K562 (cell line): ENCODE results near the gene SERTAD1. TPM values are rescaled to one million over a fixed set of nuclear protein-coding genes. Genes with fewer than 3 reads are reported as not detected.

Experiments
- ARID1B ChIP-seq: fragments of 450-650 bp; IDR thresholded peaks from 2 replicates; pipeline ENCODE4 v1.6.1; 2016; ENCODE audit warnings: antibody characterized with exemption, mild to moderate bottlenecking, inconsistent platforms
- ARID4B ChIP-seq: sonication (generic); formaldehyde crosslinking; IDR thresholded peaks from 2 replicates; pipeline ENCODE4 v1.8.0; 2022; ENCODE audit warnings: mild to moderate bottlenecking, missing genetic modification reagents
- BACH1 ChIP-seq: fragments of 200-800 bp; sonication (Bioruptor generic); IDR thresholded peaks from 2 replicates; pipeline ENCODE4 v1.6.1; 2016; ENCODE audit warnings: missing genetic modification characterization, missing compliant biosample characterization
- CGGBP1 ChIP-seq: fragments of 250-450 bp; sonication (Bioruptor Pico); IDR thresholded peaks from 2 replicates; pipeline ENCODE4 v1.9.0; 2021; ENCODE audit warnings: mild to moderate bottlenecking
- CHAMP1 ChIP-seq: fragments of 450-650 bp; IDR thresholded peaks from 2 replicates; pipeline ENCODE4 v1.6.1; 2016; ENCODE audit warnings: mild to moderate bottlenecking
- HDAC3 ChIP-seq: fragments of 450-650 bp; IDR thresholded peaks from 2 replicates; pipeline ENCODE4 v1.6.1; 2018; ENCODE audit warnings: borderline replicate concordance, mild to moderate bottlenecking, moderate library complexity; ENCODE audit not compliant: partially characterized antibody
- MTA3 ChIP-seq: fragments of 450-650 bp; formaldehyde crosslinking; IDR thresholded peaks from 2 replicates; pipeline ENCODE4 v1.6.1; 2017; ENCODE audit warnings: mild to moderate bottlenecking, borderline replicate concordance
- PHB ChIP-seq: fragments of 250-450 bp; sonication (Bioruptor Pico); IDR thresholded peaks from 2 replicates; pipeline ENCODE4 v1.5.0; 2021
- PKNOX1 ChIP-seq: fragments of 450-650 bp; IDR thresholded peaks from 2 replicates; pipeline ENCODE4 v1.6.1; 2016
- SAFB ChIP-seq: fragments of 200-400 bp; formaldehyde crosslinking; IDR thresholded peaks from 2 replicates; pipeline ENCODE4 v1.6.1; 2017; ENCODE audit warnings: low read depth, low read length, borderline replicate concordance
- SETDB1 ChIP-seq: IDR thresholded peaks from one replicate; pipeline ENCODE4 v1.6.1; 2012; ENCODE audit warnings: low read length, control low read depth, inconsistent platforms
- SIRT6 ChIP-seq: IDR thresholded peaks from one replicate; pipeline ENCODE4 v1.6.1; 2012; ENCODE audit warnings: low read depth, mild to moderate bottlenecking, control low read depth, inconsistent platforms, low read length, moderate library complexity
- SMARCE1 ChIP-seq: fragments of 450-650 bp; IDR thresholded peaks from 2 replicates; pipeline ENCODE4 v1.7.1; 2016; ENCODE audit warnings: mild to moderate bottlenecking
- SUPT5H ChIP-seq: fragments of 450-650 bp; IDR thresholded peaks from 2 replicates; pipeline ENCODE4 v1.6.1; 2016
- TBP ChIP-seq: optimal IDR thresholded peaks from 2 replicates; pipeline ENCODE3; 2011; ENCODE audit warnings: low read depth, low read length, improper control_type of control experiment
- THRB ChIP-seq: fragments of 450-650 bp; formaldehyde crosslinking; conservative IDR thresholded peaks from 2 replicates; pipeline ENCODE4 v1.4.0; 2022; ENCODE audit warnings: mild to moderate bottlenecking, missing genetic modification characterization
- ZNF224 ChIP-seq: sonication (generic); formaldehyde crosslinking; IDR thresholded peaks from 2 replicates; pipeline ENCODE4 v1.8.0; 2022; ENCODE audit warnings: mild to moderate bottlenecking, missing genetic modification reagents
- ZNF431 ChIP-seq: sonication (generic); formaldehyde crosslinking; IDR thresholded peaks from 2 replicates; pipeline ENCODE4 v1.8.0; 2022; ENCODE audit warnings: mild to moderate bottlenecking, missing genetic modification reagents
- polyA plus RNA-seq, 8 experiments: library from polyadenylated mRNA; depleted of rRNA in 4 of 8; stranded (reverse) in 5 of 8; unstranded in 3 of 8; fragments of >200 nt; fragmentation: Nextera tagmentation in 2 of 8; fragmentation: Illumina TruSeq in 1 of 8; extraction: Ambion mirVana in 2 of 8; extraction: Trizol in 1 of 8; gene quantifications; 2 replicates each; pipeline versions ENCODE4 v1.2.1 to v1.2.3, GENCODE V29; 2011 to 2014; ENCODE audit warnings: inconsistent platforms in 1 of 8, missing spikeins in 1 of 8
- total RNA-seq, 7 experiments: library from RNA; depleted of rRNA in 6 of 7; stranded (reverse); fragments of >200 nt in 6 of 7; fragmentation: Illumina TruSeq in 2 of 7; extraction: Trizol in 2 of 7; gene quantifications; 2 replicates each; pipeline versions ENCODE4 v1.2.1 to v1.2.3, GENCODE V29; 2011 to 2021; ENCODE audit warnings: low replicate concordance in 1 of 7

SERTAD1 gene
- total and polyA plus RNA-seq, 9 of the 15 experiments (the other 6 are each of a cell fraction or from before 2014, with no cell fraction given): 0.15 to 8.7 (median 4.9) TPM

- TF ChIP-seq BACH1 (tag): no peak
- TF ChIP-seq HDAC3: no peak
- no peak for TF ChIP-seq ZNF431
- TF ChIP-seq SAFB: no peak
- TF ChIP-seq ARID1B: no peak
- no peak for TF ChIP-seq TBP
- no peak for TF ChIP-seq ARID4B (CRISPR knock-in tag)
- TF ChIP-seq SETDB1: no peak
- 0 out of 2 replicates have a peak, but pooled peaks have one; percentile 31 for TF ChIP-seq MTA3
- 0 out of 2 replicates have a peak, but pooled peaks have one; percentile 26 for TF ChIP-seq SMARCE1
- TF ChIP-seq PHB (CRISPR knock-in tag): 0 out of 2 replicates have a peak, but pooled peaks have one; percentile 5
- 0 out of 2 replicates have a peak, but pooled peaks have one; percentile 46 for TF ChIP-seq THRB (CRISPR knock-in tag)
- TF ChIP-seq CGGBP1 (CRISPR knock-in tag): no peak
- TF ChIP-seq SUPT5H: peak; percentile 4
- TF ChIP-seq ZNF224: 0 out of 2 replicates have a peak, but pooled peaks have one; percentile 16
- no peak for TF ChIP-seq CHAMP1
- no peak for TF ChIP-seq PKNOX1
- TF ChIP-seq SIRT6: no peak
These were observed 40.6 kb upstream of the SERTAD1 start (continued) for GRCh38 chr19:40466219-40466984.
